ENCODE results near the gene OR2T2. TPM values are rescaled to one million over a fixed set of nuclear protein-coding genes. Genes with fewer than 3 reads are reported as not detected.
"Not testable (repeated sequence)": the region's sequence is repeated elsewhere in the genome, so short reads cannot be mapped to it uniquely, and the experiment has no call there.

OR2T2 gene
- total RNA-seq, 2 experiments from 2014 or later: not detected

DNA sequence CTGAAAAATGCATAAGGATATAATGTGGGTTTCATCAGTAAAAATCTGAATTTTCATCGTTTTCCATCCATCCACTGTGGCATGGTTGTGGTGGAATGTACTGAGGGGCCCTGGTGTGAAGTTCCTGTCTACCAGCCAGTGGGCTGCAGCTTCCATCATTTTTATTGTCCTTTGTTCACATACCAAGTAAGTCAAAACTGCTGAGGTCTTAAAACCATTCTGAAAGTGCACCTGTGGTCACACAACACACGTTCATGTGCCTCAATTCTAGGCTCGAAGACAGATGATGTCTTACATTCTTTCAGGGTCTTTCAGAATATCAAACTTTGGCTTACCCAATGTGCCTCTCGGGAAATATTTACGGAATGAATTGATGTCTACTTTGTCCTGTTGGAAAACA, 6.2 kb upstream of the OR2T2 start:
- H3K4me3 Mint-ChIP-seq, DNase-seq, H3K27me3 Mint-ChIP-seq, H3K4me1 Mint-ChIP-seq, H3K27ac Mint-ChIP-seq, H3K36me3 Mint-ChIP-seq, H3K9me3 Mint-ChIP-seq: not testable (repeated sequence)

DNA sequence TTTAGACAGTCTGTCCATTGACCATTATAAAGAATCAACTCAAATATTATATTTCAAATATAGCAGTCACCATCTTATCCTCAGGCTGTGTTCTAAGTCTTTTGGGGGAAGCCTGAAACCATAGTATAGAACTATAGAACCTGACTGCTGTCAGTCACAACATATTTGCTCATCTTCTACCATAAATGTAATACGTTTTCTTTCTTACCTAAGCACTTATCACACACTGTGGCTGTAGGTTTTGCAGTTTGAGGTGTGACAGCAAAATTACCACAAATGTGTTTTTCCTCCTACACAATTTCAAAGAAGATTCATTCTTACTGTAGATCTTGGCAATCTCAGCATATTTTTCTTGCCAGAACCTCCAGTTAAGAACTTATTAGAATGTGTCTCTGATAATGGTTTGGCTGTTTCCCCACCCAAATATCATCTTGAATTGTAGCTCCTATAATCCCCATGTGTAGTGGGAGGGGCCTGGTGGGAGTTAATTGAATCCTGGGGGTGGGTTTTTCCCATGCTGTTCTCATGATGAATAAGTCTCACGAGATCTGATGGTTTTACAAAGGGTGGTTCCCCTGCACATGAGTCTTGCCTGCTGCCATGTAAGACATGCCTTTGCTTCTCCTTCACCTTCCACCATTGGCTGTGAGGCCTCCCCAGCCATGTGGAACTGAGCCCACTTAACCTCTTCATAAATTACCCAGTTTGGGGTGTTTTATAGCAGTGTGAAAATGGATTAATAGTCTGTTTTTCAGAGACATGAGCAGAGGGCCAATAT, 2.7 kb upstream of the OR2T2 start:
- H3K36me3 Mint-ChIP-seq, H3K4me3 Mint-ChIP-seq, H3K4me1 Mint-ChIP-seq, H3K27me3 Mint-ChIP-seq, DNase-seq, H3K9me3 Mint-ChIP-seq, H3K27ac Mint-ChIP-seq: not testable (repeated sequence)

DNA sequence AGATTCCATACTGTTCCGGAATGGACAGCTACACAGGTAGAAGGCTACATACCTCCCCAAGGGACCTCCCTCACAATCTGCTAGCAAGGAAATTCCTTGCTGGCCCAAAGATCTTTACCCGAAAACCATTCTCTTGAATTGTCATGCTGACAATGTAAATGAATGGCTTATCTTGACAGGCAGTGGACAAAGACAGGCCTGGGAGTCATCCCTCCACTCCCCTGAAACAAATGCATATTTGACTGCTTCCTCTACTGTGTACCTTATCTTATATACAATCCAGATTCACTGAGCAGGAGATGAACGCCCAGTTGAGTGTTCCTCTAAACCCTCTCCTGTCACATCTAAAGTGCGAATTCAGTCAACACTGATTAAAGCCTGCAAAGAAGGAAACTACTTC, 834 bp upstream of the OR2T2 start:
- not testable (repeated sequence) for H3K4me3 Mint-ChIP-seq, H3K27ac Mint-ChIP-seq, H3K36me3 Mint-ChIP-seq, H3K27me3 Mint-ChIP-seq, DNase-seq, H3K9me3 Mint-ChIP-seq, H3K4me1 Mint-ChIP-seq

DNA sequence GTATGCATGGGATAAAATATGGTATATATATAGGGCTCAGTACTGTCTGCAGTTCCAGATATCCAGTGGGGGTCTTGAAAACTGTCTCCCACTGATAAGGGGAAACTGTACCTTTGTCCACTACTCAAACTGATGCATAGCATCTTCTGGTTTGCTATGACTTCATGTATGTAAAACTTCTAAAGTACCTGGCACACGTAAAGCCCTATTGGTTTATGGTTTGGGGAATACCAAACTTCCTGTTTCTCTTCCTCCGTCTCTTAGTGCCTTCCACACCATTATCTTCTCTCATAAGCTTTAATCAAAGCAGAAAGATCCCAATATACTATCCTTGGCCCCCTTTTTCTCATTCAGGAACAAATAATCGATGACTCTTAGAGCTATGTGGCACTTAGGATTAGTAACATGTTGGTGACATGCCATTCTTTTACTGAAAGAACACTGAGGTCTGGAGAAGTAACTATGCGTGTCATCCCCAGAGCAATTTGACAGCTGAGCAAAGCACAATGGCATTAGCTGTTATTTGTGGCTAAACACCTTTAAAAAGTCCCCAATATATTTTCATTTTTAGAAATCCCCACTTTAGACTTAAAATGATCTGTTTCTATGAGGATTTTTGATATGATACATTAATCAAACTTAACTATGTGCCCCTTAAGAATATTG, 3.1 kb downstream of the OR2T2 start:
- not testable (repeated sequence) for DNase-seq, H3K4me3 Mint-ChIP-seq, H3K27ac Mint-ChIP-seq, H3K9me3 Mint-ChIP-seq, H3K4me1 Mint-ChIP-seq, H3K36me3 Mint-ChIP-seq, H3K27me3 Mint-ChIP-seq

DNA sequence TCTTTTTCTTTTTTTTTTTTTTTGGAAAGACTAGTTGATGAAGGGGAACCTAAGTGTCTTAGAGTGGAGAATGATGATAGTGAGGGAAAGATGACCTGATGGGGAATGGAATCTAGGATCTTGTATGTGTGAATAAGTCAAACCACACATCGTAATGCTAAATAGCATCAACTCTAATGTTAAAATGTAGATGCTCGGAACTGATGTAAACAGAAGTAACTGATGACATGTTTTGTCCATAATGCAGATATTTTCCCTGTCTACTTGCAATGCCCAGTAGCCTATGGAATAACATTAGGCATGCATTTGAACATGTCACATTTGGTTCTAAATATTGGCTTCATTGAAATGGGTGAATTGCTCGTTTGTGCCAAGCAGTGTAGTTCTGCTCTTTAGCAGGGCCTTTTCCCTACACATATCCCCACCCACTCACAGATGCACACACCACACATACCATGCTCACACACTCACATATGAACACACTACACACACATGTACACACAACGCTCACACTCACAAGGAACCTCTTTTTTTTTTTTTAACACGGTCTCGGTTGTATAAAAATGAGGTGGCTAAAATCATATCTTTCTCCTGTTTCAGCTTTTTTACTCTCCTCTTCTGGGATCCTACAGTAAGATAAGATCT, 4.5 kb downstream of the OR2T2 start:
- H3K4me3 Mint-ChIP-seq, H3K27me3 Mint-ChIP-seq, H3K36me3 Mint-ChIP-seq, H3K27ac Mint-ChIP-seq, DNase-seq, H3K9me3 Mint-ChIP-seq, H3K4me1 Mint-ChIP-seq: not testable (repeated sequence)

DNA sequence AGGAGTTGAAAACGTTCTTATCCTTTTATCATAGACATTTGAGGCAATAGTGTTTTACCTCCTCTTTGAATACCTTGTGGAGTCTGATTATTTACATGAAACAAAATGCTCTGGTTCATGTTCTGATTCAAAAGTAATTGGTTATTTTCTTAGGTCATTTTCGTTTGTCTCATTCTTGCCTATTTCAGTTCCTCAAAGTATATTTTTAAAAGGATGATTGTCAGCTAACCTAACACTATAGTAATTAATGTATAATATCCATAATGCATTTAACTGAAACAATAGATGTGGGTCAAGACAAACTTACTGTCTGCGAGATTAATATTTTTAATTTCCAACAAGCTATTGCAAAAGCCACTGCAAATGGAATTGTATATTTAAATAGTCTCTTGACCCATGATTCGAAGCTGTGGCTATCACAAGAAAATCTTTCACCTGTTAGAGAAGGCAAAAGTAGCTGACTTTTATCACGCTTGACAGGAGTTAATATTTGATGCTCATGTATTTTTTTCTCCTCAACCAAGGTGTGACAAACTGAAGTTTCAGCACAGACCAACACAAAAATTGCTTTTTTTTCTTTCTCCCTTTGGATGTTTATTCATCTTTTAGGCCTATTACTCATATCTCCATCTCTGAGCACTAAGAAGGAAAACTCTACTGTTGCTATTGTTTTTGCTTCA, 5.2 kb downstream of the OR2T2 start:
- H3K4me1 Mint-ChIP-seq, DNase-seq, H3K36me3 Mint-ChIP-seq, H3K27me3 Mint-ChIP-seq, H3K9me3 Mint-ChIP-seq, H3K4me3 Mint-ChIP-seq, H3K27ac Mint-ChIP-seq: not testable (repeated sequence)

DNA sequence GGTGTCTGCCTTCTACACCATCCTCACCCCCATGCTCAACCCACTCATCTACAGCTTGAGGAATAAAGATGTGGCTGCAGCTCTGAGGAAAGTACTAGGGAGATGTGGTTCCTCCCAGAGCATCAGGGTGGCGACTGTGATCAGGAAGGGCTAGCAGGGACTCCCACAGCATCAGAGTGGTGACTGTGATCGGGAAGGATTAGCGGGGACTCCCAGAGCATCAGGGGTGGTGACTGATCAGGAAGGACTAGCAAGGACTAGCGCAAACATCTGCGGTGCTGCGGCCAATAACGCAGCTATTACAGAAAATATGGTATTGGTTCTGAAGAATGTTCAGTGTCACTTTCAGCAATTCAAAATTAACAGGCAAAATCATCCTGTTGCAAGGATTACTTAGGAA, 8.2 kb downstream of the OR2T2 start:
- not testable (repeated sequence) for H3K9me3 Mint-ChIP-seq, H3K4me3 Mint-ChIP-seq, H3K27me3 Mint-ChIP-seq, H3K36me3 Mint-ChIP-seq, H3K4me1 Mint-ChIP-seq, DNase-seq, H3K27ac Mint-ChIP-seq

DNA sequence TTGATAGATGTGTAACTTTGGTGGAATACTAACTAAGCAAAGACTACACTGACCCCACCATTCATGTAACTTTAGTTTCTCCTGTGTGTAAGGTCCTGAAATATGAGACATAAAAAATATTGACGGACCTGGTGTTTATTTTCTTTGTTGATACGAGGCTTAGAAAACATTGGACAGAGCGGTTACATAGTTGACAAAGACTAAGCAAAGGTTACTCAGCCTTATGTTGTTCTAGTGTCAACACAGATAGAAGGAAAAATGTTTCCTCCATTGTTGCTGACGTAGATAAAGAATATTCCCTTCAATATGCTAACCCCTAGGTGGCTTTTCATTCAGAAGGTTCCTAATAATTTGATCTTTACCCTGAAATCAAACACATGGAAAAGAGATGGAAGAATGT, 9.6 kb downstream of the OR2T2 start:
- H3K27ac Mint-ChIP-seq, H3K36me3 Mint-ChIP-seq, H3K9me3 Mint-ChIP-seq: not testable (repeated sequence)

DNA sequence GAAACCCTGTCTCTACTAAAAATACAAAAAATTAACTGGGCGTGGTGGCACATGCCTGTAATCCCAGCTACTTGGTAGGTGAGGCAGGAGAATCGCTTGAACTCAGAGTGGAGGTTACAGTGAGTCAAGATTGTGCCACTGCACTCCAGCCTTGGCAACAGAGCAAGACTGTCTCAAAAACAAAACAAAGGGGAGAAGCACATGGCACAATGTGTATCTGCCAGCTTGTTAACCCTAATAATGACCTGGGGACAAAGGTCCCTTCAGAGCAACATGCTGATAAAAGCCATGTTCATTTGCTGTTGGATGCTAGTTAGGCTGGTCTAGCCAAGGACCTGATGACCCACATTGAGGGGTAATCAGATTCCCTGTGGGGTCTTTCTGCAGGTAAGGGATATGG, 11.2 kb downstream of the OR2T2 start:
- not testable (repeated sequence) for H3K4me3 Mint-ChIP-seq, H3K27ac Mint-ChIP-seq, DNase-seq, H3K27me3 Mint-ChIP-seq, H3K4me1 Mint-ChIP-seq, H3K9me3 Mint-ChIP-seq, H3K36me3 Mint-ChIP-seq

More for the DNA sequence above, 9.6 kb downstream of the OR2T2 start:
- not testable (repeated sequence) for DNase-seq, H3K27me3 Mint-ChIP-seq, H3K4me3 Mint-ChIP-seq, H3K4me1 Mint-ChIP-seq

DNA sequence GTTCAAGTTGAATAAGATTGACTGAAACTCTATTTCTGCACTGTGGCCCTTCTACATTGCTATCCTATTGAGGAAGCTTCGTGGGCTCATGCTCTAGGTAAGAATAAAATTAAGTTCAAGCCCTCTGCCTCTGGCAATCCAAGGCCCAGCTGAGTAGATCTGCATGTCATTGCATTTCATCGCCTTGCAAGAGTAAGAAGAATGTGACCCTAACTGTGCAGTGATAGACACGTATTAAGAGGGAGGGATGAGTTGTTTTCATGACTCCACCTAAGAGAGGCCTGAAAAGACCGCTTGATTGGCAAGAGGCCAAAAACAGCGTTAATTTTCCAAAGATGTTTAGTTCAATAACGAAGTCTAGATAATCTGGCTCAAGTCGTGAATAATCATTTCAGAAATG, 13.7 kb downstream of the OR2T2 start:
- not testable (repeated sequence) for H3K4me3 Mint-ChIP-seq, H3K27ac Mint-ChIP-seq, H3K4me1 Mint-ChIP-seq, DNase-seq, H3K27me3 Mint-ChIP-seq
- peaks cover 15% of the 10 kb centered on the region for H3K36me3 Mint-ChIP-seq
- H3K9me3 Mint-ChIP-seq: peaks cover 15% of the 10 kb centered on the region

DNA sequence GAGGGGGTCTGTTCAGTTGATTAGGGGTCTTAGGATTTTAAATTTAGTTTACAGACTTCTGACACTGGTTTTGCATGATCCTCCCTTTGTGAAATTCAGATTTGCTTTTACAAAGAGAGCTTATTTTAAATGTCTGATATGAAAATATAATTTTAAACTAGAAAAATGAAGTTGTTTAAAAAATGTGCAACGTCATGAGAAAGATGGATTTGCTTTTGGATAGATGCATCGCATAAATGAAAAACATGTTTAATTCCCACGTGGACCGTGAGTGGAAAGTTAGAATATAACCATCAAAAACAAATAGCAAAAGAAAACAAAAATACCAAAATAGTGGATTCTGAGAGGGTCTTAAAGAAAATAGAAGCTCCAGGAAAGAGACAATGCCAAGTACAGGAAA, 25.7 kb downstream of the OR2T2 start:
- Mint-ChIP-seq H3K9me3 (peaks cover 18% of the 10 kb centered on the region), H3K4me1 (no peaks in the 10 kb centered on the region), H3K4me3 (no peak overlapping the region), H3K27me3 (no peaks in the 10 kb centered on the region), H3K36me3 (peaks cover 23% of the 10 kb centered on the region), H3K27ac (no peak overlapping the region)
- no peak for DNase-seq

DNA sequence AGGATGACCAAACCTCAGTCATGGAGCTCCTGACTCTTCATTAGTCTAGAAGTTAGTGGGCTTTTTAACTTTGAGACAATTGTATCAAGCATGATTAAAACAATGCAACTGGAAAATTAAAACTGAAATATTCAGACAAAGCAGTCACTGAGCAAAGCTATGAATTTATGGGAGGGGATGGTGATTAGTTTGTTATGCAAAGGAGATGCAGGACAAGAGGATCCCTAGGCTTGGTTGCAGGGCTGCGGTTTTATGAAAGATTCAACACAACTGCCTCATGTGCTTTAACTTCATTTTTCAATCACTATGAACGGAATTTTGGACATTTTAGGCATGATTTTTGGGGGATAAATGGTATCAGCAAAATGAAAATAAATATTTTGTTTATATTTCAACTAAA, 26.7 kb downstream of the OR2T2 start:
- not testable (repeated sequence) for DNase-seq, H3K27ac Mint-ChIP-seq, H3K27me3 Mint-ChIP-seq, H3K4me1 Mint-ChIP-seq, H3K4me3 Mint-ChIP-seq
- Mint-ChIP-seq H3K36me3 (peaks cover 22% of the 10 kb centered on the region), H3K9me3 (peaks cover 15% of the 10 kb centered on the region)

DNA sequence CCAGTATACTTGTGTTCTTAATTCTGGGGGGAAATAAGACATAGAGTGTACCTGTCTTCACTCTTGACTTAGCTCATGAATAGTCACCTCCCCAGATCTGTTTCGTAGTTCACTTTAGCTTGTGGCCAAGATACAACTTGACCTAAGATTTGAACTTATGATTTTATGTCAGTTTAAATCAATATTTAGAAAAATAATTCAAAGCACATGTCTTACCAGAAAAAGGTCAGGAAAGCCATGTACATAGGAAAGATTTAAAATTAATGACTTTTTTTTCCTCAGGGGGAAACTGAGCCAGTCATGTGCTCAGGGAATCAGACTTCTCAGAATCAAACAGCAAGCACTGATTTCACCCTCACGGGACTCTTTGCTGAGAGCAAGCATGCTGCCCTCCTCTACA, 27.6 kb downstream of the OR2T2 start, which contains the start of gene OR2T3:
OR2T3 (plus strand) TSS at position 301 of the 400 bp plus-strand sequence; CDS start at position 301, 0 bp downstream.
- H3K36me3 Mint-ChIP-seq: peaks cover 13% of the 10 kb centered on the region
- not testable (repeated sequence) for H3K4me1 Mint-ChIP-seq, DNase-seq, H3K27ac Mint-ChIP-seq, H3K27me3 Mint-ChIP-seq, H3K9me3 Mint-ChIP-seq, H3K4me3 Mint-ChIP-seq

DNA sequence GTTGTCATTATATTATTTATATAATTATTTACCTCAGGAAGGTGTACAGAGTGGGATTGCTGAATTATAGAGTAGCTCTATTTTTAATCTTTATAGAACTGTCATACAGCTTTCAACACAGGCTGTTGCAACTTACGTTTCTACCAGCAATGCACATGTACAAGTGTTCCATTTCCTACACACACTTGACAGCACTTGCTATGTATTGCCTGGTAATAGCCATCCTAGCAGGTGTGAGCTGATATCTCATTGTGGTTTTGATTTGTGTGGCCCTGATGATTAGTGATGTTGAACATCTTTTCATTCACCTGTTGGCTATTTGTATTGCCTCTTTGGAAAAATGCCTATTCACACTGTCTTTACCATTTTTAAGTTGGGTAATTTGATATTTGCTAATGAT, 30.2 kb downstream of the OR2T2 start:
- not testable (repeated sequence) for DNase-seq, H3K27me3 Mint-ChIP-seq, H3K27ac Mint-ChIP-seq, H3K9me3 Mint-ChIP-seq, H3K4me3 Mint-ChIP-seq, H3K36me3 Mint-ChIP-seq, H3K4me1 Mint-ChIP-seq

All from activated naive CD8-positive, alpha-beta T cell treated with anti-CD3 and anti-CD28 coated beads for 36 hours (primary cell).